Measurements from ENCODE around the gene PCK1. TPM values are rescaled to one million over a fixed set of nuclear protein-coding genes. Genes with fewer than 3 reads are reported as not detected.

PCK1 gene
- total RNA-seq, 1 donor: not detected

DNA sequence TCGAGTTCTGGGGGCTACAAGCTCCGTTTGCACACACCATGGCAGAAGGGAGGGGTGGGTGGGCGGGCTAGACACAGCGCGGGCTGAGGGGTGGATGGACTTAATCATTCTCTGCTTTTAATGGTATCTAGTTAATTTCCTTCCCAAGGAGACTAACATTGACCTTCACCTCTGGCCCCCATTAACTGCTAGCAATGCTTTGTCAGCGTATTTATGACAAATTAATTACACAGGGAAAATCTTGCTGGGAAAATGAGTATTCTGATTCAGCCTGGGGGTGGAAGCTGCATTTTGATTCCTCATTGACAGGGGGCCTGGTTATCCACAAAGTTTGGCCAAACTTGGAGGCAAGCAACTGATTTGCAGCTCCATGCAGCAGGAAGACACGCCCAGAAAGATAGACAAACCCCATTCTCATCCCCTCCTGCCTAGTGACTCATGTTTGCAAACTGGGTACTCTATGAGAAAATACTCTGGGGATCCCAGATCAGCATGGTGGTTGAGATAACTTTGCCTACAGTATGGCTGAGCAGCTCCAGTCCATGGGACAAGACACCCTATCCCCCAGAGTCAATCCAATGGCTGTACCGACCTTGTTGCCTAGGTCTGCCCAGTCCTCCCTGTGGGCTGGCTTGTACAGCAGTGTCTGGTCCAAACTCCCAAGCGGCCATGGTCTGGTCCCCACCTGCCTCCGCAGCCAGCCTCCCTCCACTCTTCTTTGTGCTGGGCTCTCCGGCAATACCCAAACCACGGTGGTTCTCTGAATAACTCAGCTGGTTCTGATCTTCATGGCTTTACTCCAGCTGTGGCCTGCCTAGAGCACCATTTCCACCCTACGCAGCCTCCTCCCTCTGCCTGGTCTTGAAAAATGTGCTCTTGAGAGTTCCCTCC, 39.7 kb downstream of the PCK1 start:
- no peak for DNase-seq (ENCODE audit: low read depth in 2 of 3, low spot score in 2 of 3)

DNA sequence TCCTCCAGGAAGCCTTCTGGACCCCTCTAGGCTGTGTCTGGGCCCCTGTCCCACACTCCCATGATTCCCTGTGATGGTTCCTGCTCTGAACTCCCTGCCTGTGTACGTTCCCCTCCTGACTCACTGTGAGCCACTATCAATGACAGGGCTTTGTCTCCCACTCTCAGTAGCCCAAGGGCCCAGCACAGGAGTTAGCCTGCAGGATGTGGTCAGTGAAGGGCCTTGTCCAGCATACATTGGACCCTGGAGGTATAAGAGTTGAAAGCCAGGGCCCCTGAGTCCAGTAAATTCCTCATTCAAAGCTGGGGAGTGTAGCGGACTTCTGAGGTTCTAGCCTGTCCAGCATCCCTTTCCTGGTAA, 40.3 kb downstream of the PCK1 start:
- no peak for DNase-seq (ENCODE audit: low read depth in 2 of 3, low spot score in 2 of 3)

DNA sequence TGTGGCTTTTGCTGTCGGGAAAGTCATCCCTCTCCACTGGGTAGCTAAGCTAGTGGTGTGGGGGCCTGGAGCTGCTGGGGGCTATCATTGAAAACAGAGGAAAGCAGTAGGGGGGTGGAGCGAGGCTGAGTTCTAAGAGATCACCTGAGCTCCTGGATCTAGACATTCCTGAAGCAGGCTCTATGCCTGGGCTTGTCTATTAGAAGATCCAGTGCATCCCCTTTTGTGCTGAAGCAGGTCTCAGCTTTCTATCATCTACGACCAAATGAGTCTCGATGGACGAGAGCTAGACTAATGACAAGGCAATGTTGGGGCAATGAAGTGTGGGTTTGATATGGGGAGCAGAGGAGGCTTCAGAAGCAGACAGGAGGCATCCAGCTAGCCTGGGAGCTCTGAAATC, 40.8 kb downstream of the PCK1 start:
- no peak for DNase-seq (ENCODE audit: low read depth in 2 of 3, low spot score in 2 of 3)

DNA sequence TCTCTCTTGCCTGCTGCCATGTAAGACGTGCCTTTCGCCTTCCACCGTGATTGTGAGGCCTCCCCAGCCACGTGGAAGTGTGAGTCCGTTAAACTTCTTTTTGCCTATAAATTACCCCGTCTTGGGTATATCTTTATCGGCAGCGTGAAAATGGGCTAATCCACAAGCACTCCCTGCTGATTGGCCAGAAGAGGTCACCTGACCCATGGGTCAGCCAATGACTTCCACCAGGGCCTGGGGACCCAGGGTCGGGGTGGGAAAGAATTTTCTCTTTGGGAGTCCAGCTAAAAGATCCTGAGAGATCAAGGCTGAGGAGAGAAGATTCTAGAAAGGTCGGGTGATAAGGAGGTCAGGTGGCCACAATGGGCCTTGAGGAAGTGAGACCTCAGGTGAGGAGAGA, 42.2 kb downstream of the PCK1 start:
- DNase-seq (ENCODE audit: low read depth in 2 of 3, low spot score in 2 of 3): no peak

DNA sequence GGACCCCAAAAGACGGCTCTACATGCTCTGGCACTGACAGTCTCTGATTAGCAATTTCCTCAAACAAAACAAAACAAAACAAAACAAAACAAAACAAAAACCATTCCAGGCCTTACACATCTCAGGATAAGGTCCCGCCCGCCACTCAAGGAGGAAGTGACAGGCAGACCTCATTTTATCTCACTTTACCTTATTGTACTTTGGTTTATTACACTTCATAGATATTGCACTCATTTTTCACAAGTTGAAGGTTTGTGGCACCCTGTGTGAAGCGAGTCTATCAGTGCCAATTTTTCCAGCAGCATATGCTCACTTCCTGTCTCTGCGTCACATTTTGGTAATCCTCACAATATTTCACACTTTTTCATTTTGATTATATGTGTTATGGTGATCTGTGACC, 44.1 kb downstream of the PCK1 start:
- DNase-seq (ENCODE audit: low read depth in 2 of 3, low spot score in 2 of 3): peak in 1 of 3 donors; percentile 39

DNA sequence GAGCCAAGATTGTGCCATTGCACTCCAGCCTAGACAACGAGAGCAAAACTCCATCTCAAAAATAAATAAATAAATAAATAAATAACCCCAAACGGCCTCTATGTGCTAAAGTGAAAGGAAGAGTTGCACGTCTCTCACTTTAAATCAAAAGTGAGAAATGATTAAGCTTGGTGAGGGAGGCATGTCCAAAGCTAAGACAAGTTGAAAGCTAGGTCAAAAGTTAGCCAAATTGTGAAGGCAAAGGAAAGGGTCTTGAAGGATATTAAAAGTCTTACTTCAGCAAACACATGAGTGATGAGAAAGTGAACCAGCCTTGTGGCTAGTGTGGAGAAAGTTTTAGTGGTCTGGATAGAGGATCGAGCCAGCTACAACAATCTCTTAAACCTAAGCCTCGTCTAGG, 45.0 kb downstream of the PCK1 start:
- DNase-seq (ENCODE audit: low read depth in 2 of 3, low spot score in 2 of 3): no peak

DNA sequence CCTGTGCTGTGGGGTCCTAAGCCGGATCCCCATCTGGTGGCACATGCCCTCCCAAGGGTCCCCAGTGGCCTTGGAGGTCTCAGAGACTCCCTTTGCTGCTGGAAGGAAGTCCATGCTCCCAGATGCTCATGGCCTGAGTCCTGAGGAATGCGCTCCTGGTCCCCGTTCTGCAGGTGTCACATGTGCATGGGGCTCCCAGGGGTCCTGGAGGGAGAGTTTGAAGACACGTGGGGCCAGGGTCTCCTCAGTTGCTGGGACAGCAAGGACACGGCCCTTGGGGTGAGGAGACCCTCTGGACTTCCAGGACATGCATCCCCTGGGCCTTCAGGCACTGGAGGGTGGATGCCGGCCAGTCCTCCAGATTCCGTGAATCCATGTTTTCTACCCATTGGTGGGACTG, 47.6 kb downstream of the PCK1 start:
- DNase-seq (ENCODE audit: low read depth in 2 of 3, low spot score in 2 of 3): no peak

DNA sequence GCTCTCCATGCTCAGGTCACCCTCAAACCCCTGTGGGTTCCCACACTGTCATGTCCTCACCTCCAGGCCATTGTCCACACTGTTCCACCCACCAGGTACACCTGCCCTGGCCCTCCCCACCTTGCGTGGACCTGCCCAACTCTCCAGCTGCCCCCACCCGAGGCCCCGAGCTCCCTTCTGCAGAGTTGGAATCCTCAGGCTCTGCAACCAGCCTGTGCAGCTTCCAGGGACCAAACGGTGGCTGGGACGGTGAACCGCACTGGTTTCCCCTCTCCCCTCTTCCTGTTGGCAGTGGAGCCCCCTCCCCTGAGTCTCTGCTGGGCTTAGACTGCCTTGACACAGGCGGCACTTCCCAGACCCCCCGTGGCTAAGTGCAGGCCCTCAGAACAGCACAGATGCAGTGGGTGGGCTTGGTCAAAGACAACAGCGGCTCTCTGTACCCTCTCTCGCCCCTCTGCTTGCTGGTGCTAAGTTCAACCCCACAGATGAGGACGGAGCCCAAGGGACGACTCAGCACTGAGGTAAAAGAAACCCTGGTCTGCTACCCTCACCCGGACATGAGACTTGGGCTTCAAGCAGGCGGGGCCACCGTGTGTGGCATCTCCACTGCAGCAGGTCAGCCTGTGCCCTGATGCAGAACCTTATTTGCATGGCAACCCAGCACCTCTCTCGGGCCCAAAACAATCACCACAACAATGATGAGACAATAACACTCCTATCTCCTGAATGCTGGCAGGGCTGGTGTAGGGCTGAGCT, 48.4 kb downstream of the PCK1 start:
- DNase-seq (ENCODE audit: low read depth in 2 of 3, low spot score in 2 of 3): no peak

DNA sequence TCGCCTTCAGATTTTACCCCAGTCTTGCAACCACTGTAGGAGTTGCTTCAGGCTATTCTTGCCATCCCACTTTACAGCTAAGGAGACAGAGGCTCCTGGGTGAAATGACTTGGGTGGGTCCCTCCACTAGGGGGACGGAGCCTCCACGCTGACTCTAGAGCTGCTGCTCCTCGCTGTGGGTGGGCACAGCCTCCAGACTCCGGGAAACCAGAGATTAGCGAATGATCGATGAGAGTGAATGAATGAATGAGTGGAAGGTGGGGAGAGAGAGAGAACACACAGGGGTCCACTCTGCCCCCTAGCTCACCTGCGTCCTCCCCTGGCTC, 48.9 kb downstream of the PCK1 start:
- no peak for DNase-seq (ENCODE audit: low read depth in 2 of 3, low spot score in 2 of 3)

DNA sequence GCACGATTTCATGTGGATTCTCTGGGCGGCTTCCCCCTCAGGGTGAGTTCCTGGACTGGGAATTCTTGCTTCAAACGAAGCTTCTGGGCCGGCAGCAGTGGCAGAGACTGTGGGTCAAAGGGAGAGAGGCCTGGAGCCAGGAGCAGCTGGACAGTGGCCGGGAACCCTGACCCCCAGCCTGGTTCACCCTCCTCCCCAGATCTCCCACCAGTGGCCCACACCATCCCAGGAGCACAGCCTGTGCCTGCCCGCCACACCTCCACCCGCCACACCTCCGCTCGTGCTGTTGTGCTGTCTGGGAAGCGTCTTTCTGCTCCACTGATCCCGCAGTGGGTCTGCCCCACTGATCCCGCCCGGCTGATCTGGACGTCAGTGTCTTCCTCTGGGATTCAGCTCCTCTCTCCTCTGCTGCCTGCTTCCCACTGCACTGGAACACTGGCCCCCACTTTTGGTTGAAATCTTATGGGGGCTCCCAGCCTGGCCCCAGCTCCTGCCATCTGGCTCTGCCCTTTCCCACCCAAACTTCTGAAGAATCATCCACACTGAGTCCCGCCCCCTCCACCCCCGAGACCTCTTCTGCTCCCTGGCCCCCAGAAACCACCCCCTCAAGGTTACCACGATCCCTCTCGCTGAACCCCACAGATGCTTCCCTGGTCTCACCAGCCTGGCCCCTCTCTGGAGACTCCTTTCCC, 49.5 kb downstream of the PCK1 start:
- no peak for DNase-seq (ENCODE audit: low read depth in 2 of 3, low spot score in 2 of 3)

DNA sequence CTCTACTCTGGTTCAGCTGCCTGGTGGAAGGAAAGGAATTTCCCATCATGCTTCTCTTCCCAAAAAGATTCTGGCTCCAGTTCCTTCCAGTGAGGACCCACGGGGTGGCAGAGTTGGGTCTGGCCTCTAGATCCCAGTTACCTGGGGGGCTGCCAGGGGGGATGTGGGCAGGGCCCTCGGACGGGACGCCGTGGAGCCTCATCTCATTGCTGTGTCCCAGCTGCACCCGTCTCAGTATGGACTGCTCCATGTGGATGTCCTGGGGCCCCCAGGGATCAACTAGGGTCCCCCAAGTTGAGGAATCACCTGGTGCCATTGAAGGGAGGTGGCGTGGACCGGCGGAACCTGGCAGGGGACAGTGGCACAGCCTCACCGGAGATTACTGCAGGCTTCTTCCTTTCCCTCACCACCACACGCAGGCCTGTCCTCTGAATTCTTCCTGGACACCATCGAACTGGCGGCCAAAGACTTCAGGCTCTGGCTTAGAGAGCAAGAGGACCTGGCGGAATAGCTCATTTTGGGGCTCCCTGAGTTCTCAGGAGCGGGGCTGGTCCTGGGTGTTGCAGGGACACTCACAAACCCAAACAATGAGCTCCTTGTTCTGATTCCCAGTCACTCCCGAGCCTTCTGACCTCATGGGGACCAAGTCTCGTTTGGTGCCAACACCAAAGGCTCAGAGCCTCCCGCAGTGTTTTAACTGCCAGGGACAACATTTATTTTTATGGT, 50.8 kb downstream of the PCK1 start:
- DNase-seq (ENCODE audit: low read depth in 2 of 3, low spot score in 2 of 3): no peak

DNA sequence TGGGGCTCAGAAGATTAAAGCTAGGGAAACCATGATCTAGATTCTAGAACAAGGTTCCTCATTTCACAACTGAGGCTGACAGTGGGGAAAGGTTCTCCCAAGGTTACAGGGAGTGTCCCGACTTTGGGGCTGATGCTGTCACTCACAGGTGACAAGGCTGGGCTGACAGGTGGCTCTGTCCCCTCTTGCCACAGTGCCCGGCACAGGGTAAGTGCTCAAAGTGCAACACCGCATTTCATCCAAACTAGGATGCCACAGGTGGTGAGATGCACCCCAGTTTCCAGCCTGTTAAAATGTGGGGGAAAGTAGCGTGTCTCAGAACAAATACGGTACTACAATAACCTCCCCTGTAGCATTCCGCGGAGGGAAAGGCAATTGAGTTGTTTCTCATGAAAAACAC, 51.5 kb downstream of the PCK1 start:
- no peak for DNase-seq (ENCODE audit: low read depth in 2 of 3, low spot score in 2 of 3)

DNA sequence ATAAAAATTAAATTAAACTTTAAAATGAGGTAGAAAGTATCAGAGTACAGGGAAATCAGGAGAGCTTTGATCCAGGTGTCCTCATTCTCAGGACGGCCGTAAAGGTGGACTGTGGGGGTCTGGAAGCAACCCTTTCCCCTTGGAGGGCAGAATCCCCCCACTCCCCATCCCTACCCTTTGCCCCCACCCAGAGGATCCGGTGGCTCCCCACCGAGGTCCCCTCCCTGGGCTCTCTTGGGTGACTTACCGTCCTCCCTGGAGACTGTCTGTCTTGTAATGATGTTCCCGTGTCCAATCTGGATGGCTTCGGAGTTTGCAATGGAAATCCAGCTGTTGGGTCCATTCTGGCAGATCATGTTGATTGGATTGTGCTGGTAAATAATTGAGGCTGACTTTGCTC, 52.0 kb downstream of the PCK1 start:
- DNase-seq (ENCODE audit: low read depth in 2 of 3, low spot score in 2 of 3): no peak

DNA sequence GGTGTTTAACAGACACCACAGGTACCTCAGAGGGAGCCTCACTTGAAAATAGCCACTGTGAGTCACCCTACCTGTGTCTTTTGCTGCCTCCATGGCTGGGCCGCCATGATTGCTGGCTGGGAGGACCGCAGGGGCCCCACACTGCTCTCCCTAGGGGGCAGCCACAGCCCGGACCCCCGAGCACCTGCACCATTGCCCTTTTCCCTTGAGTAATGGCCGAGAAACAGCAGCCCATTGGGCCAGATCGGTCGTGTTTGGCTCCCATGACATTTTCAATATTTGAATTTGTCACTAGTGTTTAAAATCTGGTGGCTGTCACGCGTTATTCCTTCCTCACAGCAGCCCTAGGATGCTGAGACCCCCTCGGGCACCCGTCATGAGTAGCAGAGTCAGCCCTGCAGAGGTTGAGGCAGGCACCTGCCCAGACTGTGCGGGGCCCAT, 52.6 kb downstream of the PCK1 start:
- DNase-seq (ENCODE audit: low read depth in 2 of 3, low spot score in 2 of 3): no peak

DNA sequence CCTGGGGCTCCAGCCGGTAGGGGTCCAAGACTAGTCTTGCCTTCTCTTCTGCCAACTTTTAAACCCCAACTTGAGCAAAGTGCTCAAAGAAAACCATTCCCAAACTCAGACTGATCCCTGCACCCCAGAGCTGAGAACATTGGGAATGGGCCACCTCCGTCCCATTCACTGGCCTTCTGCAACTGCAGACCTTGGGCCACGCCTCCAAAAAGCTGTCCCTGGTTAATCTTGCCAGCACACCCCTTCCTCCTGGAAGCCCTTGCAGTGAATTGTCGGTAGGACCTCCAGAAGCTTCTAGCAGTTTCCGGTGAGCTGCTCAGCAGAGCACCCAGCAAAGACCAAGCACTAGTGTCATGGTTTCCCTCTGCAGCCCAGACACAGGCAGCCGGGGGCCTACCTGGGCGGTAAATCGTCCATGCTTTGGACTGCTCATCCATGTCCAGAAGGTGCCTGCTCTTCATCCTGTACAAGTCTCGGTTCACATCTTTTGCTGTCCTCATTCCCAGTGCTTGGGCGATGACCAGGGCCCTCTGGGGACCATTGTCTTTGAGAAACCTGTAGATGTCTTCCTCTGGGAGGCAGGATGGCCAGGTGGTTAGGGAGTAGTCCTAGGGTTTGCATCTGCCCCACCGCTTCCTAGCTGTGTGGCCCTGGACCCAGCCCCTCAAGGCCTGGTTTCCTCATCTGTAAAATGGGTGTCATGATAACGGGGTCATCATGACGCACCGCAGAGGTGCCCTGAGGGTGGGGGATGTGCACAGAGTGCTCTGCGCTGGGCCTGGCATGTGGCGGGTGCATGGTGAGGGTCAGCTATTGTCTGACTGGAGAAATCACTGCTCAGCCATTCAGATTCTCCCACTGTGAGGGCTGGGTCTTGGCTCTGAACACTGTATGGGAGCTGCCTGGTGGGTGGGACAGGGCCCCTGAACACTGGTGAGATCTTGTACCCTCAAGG, 53.9 kb downstream of the PCK1 start:
- DNase-seq (ENCODE audit: low read depth in 2 of 3, low spot score in 2 of 3): no peak

DNA sequence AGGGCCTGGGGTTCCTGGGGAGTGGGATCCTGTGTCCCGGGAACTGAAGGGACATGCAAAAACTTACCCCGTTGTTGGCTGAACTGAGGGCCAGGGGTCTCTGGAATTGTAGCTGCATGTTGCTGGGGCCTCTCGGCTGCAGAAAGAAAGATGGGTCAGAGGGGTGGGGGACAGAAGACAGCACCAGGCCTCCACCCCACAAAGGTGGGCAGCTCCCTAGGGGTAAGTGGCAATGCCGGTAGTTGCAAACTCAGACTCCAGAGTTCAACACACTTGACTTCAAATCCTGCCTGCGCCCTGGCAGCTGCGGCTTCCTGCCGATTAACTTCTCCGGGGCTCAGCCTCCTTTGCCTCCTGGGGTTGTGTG, 54.5 kb downstream of the PCK1 start:
- no peak for DNase-seq (ENCODE audit: low read depth in 2 of 3, low spot score in 2 of 3)

DNA sequence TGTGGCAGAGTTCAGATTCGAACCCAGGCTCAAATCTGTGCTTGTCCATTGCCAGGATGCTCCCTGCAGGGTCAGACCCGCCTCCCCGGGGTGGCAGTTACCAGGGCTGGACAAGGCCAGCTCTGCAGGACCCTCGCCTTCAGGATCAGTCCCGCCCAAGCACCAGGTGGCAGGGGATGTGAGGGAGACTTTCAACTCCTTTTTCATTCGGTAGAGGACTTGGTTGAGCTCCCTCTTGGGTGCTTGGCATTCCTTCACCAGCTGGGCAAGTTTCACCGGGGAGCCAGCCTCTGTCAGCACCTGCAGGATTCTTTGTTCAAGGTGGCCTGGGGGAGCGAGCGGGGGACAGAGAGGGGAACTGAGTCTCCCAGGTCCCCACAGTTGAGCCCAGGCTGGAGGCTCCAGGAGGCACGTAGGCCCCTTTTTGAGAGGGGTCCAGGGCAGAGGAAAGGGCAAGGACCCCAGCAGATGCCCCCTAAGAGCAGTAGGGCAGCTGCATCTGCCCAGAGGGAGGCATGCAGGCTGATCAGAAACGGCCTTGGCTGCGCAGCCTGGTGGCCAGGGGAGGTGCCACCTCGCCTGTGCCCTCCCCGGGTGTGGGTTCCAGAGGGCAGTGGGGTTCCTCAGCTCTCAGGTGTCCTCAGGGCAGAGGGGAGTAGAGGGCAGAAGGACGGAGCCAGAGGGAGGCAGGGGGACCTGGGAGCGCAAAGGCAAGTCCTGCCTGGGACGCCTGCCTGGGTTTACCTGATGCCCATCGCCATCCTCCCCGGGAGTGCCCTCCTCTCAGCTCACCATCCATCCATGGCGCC, 55.4 kb downstream of the PCK1 start:
- DNase-seq (ENCODE audit: low read depth in 2 of 3, low spot score in 2 of 3): no peak

DNA sequence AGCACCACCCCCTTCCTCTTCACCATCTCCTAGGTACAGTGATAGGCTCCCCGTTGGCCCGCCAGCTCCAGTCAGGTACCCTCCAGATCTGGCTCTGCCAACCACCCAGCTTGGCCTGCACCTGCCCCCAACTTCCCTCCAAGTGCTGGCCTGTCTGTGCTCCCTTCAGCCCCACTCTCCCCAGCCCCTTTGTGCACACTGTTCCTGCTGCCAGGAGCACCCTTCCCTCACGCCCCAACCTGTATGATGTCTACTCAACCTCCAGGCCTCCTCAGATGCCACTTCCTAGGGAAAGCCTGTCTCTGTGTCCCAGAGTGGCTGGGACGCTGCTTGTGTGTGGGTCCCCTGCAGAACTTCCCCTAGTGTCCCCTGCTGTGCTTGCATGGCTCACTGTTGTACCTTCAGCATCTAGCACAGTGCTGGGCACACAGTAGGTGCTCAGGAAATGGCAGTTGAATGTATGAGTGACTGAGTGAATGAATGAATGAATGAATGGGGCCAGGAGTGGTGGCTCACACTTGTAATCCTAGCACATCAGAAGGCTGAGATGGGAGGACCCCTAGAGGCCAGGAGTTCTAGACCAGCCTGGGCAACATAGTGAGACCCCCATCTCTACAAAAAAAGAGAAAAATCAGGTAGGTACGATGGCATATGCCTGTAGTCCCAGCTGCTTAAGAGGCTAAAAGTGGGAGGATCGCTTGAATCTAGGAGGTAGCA, 56.3 kb downstream of the PCK1 start:
- no peak for DNase-seq (ENCODE audit: low read depth in 2 of 3, low spot score in 2 of 3)
